GM12865 (cell line): ENCODE data around the gene PRRX1.

Source experiments
- DNase-seq: peaks from one replicate; pipeline ENCODE4 v3.0.0; 2010; ENCODE audit warnings: low read depth
- H3K4me3 ChIP-seq: 2 replicates; pipeline ENCODE4 v1.5.1; 2011; ENCODE audit warnings: mild to moderate bottlenecking, low read depth, low read length, control low read depth
- CTCF ChIP-seq: IDR thresholded peaks from 2 replicates; pipeline ENCODE4 v1.5.1; 2011; ENCODE audit warnings: low read length, control low read depth, low read depth, inconsistent platforms; ENCODE audit not compliant: insufficient read depth; ENCODE audit errors: missing control alignments

Gene PRRX1

GRCh38 chr1:170675865-170676264 is 11.9 kb downstream of the PRRX1 start:
- TF ChIP-seq CTCF, result no peak
- no peak overlapping the region for H3K4me3 ChIP-seq
- DNase-seq, result no peak

- TF ChIP-seq CTCF, result no peak
- no peak overlapping the region for H3K4me3 ChIP-seq
- no peak for DNase-seq
Observed at GRCh38 chr1:170676628-170677027, 12.7 kb downstream of the PRRX1 start.

- H3K4me3 ChIP-seq, result no peak overlapping the region
- no peak for DNase-seq
- no peak for TF ChIP-seq CTCF
Observed at GRCh38 chr1:170678027-170678600, 14.2 kb downstream of the PRRX1 start.

GRCh38 chr1:170680428-170680827 is 16.5 kb downstream of the PRRX1 start:
- TF ChIP-seq CTCF, result no peak
- DNase-seq, result no peak
- H3K4me3 ChIP-seq, result no peak overlapping the region

- no peak for DNase-seq
- TF ChIP-seq CTCF, result no peak
- H3K4me3 ChIP-seq, result no peak overlapping the region
Observed at GRCh38 chr1:170682169-170682568, 18.2 kb downstream of the PRRX1 start.

GRCh38 chr1:170682809-170683208 is 18.9 kb downstream of the PRRX1 start:
- no peak for DNase-seq
- no peak overlapping the region for H3K4me3 ChIP-seq
- no peak for TF ChIP-seq CTCF

- no peak for TF ChIP-seq CTCF
- no peak for DNase-seq
- H3K4me3 ChIP-seq, result no peak overlapping the region
Observed at GRCh38 chr1:170685166-170685565, 21.2 kb downstream of the PRRX1 start.
